GM10248 (cell line): ENCODE results near the gene GOLGA3.

ENCODE experiments used
- CTCF ChIA-PET: fragments of 300-600 bp; sonication (Branson Sonifier 250); formaldehyde crosslinking; extraction: SDS; loops from one replicate; lab custom pipeline; 2021; ENCODE audit warnings: antibody characterized with exemption; lab: Yijun Ruan, JAX
- POLR2A ChIA-PET: fragments of 350-650 bp; sonication (Branson Sonifier 250); formaldehyde crosslinking; extraction: SDS; loops from one replicate; lab custom pipeline; 2020; ENCODE audit warnings: antibody characterized with exemption; lab: Yijun Ruan, JAX
- DNase-seq: peaks from one replicate; pipeline ENCODE4 v3.0.0; 2012; ENCODE audit errors: extremely low spot score
- CTCF ChIP-seq: IDR thresholded peaks from 2 replicates; pipeline ENCODE4 v1.5.1; 2012; ENCODE audit warnings: mild to moderate bottlenecking, low read depth; ENCODE audit errors: extremely low read depth, missing control alignments, control extremely low read depth

GOLGA3 gene

GRCh38 chr12:132804426-132804861 is 24.2 kb downstream of the GOLGA3 start:
- DNase-seq, result no peak
- TF ChIP-seq CTCF, result no peak
- POLR2A ChIA-PET, result no interaction called here
- CTCF ChIA-PET, result no interaction called here

GRCh38 chr12:132803888-132804287 is 24.8 kb downstream of the GOLGA3 start:
- CTCF ChIA-PET, result no interaction called here
- POLR2A ChIA-PET, result no interaction called here
- no peak for DNase-seq
- TF ChIP-seq CTCF, result no peak

- no peak for DNase-seq
- ChIA-PET CTCF (no interaction called here), POLR2A (no interaction called here)
- TF ChIP-seq CTCF, result no peak
These were observed 25.5 kb downstream of the GOLGA3 start for GRCh38 chr12:132803125-132803524.

GRCh38 chr12:132801741-132802140 is 26.9 kb downstream of the GOLGA3 start:
- POLR2A ChIA-PET, result no interaction called here
- TF ChIP-seq CTCF, result no peak
- CTCF ChIA-PET, result no interaction called here
- no peak for DNase-seq

GRCh38 chr12:132798836-132799235 is 29.8 kb downstream of the GOLGA3 start:
- ChIA-PET CTCF (no interaction called here), POLR2A (no interaction called here)
- no peak for DNase-seq
- no peak for TF ChIP-seq CTCF

- TF ChIP-seq CTCF, result no peak
- no peak for DNase-seq
- ChIA-PET POLR2A (no interaction called here), CTCF (no interaction called here)
These were observed 30.7 kb downstream of the GOLGA3 start for GRCh38 chr12:132797820-132798570.
